NCI-H146 treated with DMSO at 0.1 percent for 48 hours (cell line): ENCODE results near the gene DHRSX.
"Not testable (repeated sequence)": the region's sequence is repeated elsewhere in the genome, so short reads cannot be mapped to it uniquely, and the experiment has no call there.

ENCODE experiments used
- DNase-seq: peaks from one replicate; lab custom pipeline; 2025; ENCODE audit not compliant: unreplicated experiment; lab: John Stamatoyannopoulos, UW

DHRSX gene

DNA sequence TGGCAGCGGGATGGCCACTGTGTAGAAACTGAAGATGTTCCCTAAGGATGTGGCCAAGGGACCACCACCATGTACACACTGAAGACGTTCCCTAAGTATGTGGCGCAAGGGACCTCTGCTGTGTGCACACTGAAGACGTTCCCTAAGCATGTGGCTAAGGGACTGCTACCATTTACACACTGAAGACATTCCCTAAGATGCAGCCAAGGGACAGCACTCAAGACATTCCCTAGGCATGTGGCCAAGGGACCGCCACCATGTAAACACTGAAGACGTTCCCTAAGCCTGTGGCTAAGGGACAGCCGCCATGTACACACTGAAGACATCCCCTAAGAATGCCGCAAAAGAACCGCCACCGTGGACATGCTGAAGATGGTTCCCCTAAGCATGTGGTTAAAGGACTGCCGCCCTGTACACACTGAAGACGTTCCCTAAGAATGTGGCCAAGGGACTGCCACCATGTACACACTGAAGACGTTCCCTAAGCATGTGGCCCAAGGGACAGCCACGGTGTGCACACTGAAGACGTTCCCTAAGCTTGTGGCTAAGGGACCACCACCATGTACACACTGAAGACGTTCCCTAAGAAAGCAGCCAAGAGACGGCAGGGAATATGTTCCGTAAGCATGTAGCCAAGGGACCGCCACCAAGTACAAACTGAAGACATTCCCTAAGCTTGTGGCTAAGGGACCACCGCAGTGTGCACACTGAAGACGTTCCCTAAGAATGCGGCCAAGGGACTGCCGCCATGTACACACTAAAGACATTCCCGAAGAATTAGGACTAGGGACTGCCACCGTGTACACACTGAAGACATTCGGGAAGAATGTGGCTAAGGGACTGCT lies 43.3 kb downstream of the DHRSX start:
- DNase-seq, result no peak

GRCh38 chrX:2456091-2456490 lies 44.7 kb downstream of the DHRSX start:
- DNase-seq, result not testable (repeated sequence)

DNA sequence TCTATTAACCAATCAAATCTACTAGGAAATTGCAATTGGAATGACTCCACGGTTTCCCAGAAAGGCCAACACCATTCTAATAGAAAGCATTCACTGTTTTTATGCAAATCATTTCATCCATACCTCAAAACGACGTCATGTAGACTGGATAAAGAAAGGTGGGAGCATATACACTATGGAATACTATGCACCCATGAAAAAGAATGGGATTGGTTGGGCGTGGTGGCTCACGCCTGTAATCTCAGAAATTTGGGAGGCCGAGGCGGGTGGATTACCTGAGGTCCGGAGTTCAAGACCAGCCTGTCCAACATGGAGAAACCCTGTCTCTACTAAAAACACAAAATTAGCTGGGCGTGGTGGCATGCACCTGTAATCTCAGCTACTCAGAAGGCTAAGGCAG lies 46.2 kb downstream of the DHRSX start:
- DNase-seq, result not testable (repeated sequence)

DNA sequence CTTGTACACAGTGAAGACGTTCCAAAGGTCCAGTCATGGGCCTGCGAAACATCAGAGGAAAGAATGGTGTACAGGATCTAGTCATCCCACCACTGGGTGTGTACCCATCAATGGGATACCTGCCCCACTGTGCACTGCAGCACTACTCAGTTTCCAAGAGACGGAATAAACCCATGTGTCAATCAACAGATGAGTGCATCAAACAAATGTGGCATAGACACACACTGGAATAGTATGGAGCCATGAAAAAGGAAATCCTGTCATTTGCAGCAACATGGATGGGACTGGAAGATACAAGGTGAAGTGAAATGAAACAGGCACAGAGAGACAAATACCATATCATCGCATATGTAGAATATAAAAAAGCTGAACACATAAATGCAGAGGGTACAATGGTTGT lies 48.0 kb downstream of the DHRSX start:
- DNase-seq, result no peak

DNA sequence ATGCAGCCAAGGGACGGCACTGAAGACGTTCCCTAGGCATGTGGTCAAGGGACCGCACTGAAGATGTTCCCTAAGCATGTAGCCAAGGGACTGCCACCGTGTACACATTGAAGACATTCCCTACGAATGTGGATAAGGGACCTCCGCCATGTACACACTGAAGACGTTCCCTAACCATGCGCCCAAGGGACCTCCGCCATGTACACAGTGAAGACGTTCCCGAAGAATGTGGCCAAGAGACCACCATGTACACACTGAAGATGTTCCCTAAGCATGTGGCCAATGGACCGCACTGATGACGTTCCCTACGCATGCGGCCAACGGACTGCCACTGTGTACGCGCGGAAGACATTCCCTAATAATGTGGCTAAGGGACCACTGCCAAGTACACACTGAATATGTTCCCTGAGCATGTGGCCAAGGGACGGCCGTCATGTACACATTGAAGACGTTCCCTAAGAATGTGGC lies 48.4 kb downstream of the DHRSX start:
- no peak for DNase-seq

GRCh38 chrX:2451501-2452316 lies 49.1 kb downstream of the DHRSX start:
- no peak for DNase-seq

DNA sequence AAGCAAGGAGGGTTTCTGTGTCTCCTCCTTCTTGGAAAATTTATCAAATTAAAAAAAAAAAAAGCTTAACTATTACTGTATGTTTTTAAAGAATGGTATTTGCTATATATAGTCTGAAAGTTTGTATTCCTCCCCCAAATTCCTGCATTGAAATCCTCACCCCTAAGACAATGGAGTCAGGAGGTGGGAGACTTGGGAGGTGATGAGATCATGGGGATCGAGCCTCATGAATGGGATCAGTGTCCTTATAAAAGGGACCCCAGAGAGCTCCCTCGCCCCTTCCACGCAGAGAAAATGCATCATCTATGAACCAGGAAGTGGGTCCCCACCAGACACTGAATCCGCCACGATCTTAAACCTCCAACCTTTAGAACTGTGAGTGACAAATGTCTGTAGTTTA lies 50.1 kb downstream of the DHRSX start:
- no peak for DNase-seq

- DNase-seq, result no peak
Measured at GRCh38 chrX:2449135-2449886, 51.5 kb downstream of the DHRSX start.

DNA sequence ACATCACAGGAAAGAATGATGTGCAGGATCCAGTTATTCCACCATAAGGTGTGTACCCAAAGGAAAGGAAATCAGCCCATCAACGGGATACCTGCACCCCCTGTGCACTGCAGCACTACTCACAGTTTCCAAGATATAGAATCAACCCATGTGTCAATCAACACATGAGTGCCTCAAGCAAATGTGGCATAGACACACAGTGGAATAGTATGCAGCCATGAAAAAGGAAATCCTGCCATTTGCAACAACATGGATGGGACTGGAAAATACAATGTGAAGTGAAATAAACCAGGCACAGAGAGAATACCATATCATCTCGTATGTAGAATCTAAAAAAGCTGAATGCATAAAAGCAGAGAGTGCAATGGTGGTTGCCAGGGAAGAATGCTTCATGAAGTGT lies 53.3 kb downstream of the DHRSX start:
- no peak for DNase-seq

DNA sequence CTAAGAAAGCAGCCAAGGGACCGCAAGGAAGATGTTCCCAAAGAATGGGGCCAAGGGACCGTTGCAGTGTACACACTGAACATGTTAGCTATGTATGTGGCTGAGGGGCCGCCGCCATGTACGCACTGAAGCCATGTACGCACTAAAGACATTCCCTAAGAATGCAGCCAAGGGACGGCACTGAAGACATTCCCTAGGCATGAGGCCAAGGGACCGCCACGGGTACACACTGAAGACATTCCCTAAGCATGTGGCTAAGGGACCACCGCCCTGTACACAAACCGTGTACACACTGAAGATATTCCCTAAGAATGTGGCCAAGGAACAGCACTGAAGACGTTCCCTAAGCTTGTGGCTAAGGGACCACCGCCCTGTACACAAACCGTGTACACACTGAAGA lies 54.0 kb downstream of the DHRSX start:
- DNase-seq, result no peak

- no peak for DNase-seq
Measured at GRCh38 chrX:2445662-2446623, 54.8 kb downstream of the DHRSX start.

DNA sequence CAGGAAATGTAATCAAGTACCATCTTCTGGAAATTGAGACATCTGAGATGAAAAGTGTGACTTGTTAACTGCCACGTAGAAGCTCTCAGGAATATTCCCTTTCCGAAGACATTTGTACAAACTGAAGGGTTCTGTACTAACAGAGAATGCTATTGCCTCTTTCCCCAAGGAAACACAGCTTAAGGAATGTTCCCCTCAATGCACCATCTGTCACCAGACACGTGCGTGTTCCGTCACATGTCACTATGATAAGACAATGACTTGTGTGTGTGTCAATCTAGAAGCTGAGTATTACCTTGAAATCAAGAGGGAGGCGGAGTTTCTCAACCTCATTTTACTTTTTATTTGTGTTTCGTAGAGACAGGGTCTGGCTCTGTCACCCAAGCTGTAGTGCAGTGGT lies 58.1 kb downstream of the DHRSX start:
- DNase-seq, result no peak

DNA sequence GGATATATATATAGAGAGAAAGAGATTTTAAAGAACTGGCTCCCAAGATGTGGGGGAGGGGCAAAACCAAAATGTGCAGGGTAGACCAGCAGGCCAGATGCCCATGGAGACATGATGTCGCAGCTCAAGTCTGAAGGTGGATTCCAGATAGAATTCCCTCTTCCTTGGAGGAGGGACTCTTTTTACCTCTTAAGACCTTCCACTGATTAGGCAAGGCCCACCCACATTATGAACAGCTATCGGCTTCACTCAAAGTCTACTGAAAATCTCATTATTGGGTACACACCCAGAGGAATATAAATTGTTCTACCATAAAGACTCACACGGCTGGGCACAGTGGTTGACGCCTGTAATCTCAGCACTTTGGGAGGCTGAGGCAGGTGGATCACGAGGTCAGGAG lies 59.3 kb downstream of the DHRSX start:
- no peak for DNase-seq

DNA sequence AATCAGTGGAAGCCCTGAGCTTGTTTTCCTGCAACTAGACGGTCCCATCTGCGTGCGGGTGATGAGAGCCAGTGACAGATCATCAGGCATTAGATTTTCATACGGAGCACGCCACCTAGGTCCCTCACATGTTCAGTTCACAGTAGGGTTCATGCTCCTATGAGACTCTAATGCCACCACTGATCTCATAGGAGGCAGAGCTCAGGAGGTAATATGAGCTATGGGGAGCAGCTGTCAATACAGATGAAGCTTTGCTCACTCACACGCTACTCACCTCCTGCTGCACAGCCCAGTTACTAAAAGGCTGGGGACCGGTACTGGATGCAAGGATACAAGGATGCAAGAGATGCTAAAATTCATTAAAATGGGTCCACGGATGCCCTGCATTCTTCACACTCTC lies 61.2 kb downstream of the DHRSX start:
- no peak for DNase-seq

GRCh38 chrX:2435465-2435864 lies 65.3 kb downstream of the DHRSX start:
- no peak for DNase-seq

GRCh38 chrX:2434270-2435163 lies 66.3 kb downstream of the DHRSX start:
- no peak for DNase-seq

DNA sequence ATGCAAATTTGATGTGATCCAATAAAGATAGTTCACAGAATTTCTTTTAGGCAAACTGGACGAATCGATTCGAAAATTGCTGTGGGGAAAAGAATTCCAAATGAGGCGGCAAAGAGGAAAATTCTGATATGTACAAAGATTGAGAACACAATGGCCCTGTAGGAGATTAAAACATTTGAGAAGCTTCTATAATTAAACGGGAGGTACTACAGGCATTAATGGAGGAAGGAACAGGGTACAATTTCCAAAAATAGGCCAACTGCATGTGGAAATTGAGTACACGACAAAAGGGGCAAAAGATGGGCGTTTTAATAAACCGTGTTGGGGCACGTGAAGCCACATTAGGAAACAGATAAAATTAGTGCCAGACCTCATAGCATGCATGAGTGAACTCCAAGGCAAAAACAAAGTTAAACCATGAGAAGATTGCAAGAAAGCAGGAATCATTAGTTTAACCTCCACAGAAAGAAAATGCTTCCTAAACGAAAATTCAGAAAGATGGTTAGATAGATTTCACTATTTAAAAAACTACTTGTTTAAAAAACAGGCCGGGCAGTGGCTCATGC lies 68.4 kb downstream of the DHRSX start:
- no peak for DNase-seq

GRCh38 chrX:2430265-2430825 lies 70.4 kb downstream of the DHRSX start:
- no peak for DNase-seq

DNA sequence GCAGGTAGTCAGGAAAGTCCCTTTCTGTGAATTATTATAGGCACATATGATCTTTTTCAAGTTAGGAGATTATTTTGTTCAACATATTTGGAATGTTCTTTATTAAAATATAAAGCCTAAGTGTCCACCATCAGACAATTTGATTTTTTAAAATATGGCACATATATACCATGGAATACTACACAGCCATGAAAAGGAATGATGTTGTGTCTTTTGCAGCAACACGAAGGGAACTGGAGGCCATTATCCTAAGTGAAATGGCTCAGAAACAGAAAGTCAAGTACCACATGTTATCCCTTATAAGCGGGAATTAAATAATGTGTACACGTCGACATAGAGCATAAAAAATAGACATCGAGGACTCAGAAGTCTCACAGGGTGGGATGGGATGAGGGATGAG lies 73.0 kb downstream of the DHRSX start:
- no peak for DNase-seq
